IMR-90 (cell line): Measurements from ENCODE around the gene RAI2. TPM values are rescaled to one million over a fixed set of nuclear protein-coding genes. Genes with fewer than 3 reads are reported as not detected.

Source experiments
- ATAC-seq: fragments of 200-7000 bp; cut with Tn5 transposase; 2 replicates; pipeline ENCODE4 v1.9.1; 2020; ENCODE audit warnings: low read depth, mild to moderate bottlenecking, moderate library complexity
- BruUV-seq: library from RNA; stranded (reverse); fragments of 400-500 nt; replicated peaks from 2 replicates; lab custom pipeline; 2021; lab: Mats Ljungman, UMichigan
- CTCF ChIA-PET: fragments of 300-600 bp; formaldehyde crosslinking; extraction: SDS; loops from one replicate; lab custom pipeline; 2021; ENCODE audit warnings: antibody characterized with exemption; lab: Yijun Ruan, JAX
- POLR2A ChIA-PET: fragments of 300-600 bp; sonication (Branson Sonifier 250); formaldehyde crosslinking; loops from one replicate; lab custom pipeline; 2022; ENCODE audit warnings: antibody characterized with exemption; ENCODE audit not compliant: unreplicated experiment; lab: Charles Lee
- DNase-seq: peaks from one replicate; pipeline ENCODE4 v3.0.0; 2013
- H2AFZ ChIP-seq: replicated peaks from 2 replicates; pipeline ENCODE3; 2013; ENCODE audit warnings: low read length, mild to moderate bottlenecking; ENCODE audit not compliant: poor library complexity
- H2AK5ac ChIP-seq: 2 replicates; pipeline ENCODE4 v1.6.1; 2013; ENCODE audit warnings: low read depth, low read length, inconsistent platforms
- H2AK9ac ChIP-seq: replicated peaks from 2 replicates; pipeline ENCODE3; 2013; ENCODE audit warnings: mild to moderate bottlenecking, low read depth, low read length, moderate library complexity; ENCODE audit not compliant: poor library complexity
- H2BK120ac ChIP-seq: 2 replicates; pipeline ENCODE4 v1.6.1; 2013; ENCODE audit warnings: low read depth, low read length, inconsistent platforms
- H2BK15ac ChIP-seq: 3 replicates; pipeline ENCODE4 v1.6.1; 2013; ENCODE audit warnings: low read depth, low read length, inconsistent platforms
- H2BK20ac ChIP-seq: 2 replicates; pipeline ENCODE4 v1.6.1; 2013; ENCODE audit warnings: low read depth, mild to moderate bottlenecking, inconsistent platforms, low read length, moderate library complexity
- H2BK5ac ChIP-seq: 2 replicates; pipeline ENCODE4 v1.6.1; 2013; ENCODE audit warnings: mild to moderate bottlenecking, low read depth, low read length, inconsistent platforms; ENCODE audit not compliant: poor library complexity, severe bottlenecking
- H3K14ac ChIP-seq: replicated peaks from 2 replicates; pipeline ENCODE4 v1.6.1; 2013; ENCODE audit warnings: low read depth, low read length, inconsistent platforms
- H3K18ac ChIP-seq: 2 replicates; pipeline ENCODE4 v1.6.1; 2013; ENCODE audit warnings: low read depth, low read length, control low read depth
- H3K23ac ChIP-seq: 2 replicates; pipeline ENCODE4 v1.6.1; 2013; ENCODE audit warnings: low read depth, low read length, inconsistent platforms
- H3K27ac ChIP-seq: 2 replicates; pipeline ENCODE4 v1.5.1; 2013; ENCODE audit warnings: mild to moderate bottlenecking, control low read depth, low read length; ENCODE audit not compliant: insufficient read depth
- H3K27me3 ChIP-seq: 2 replicates; pipeline ENCODE4 v1.6.1; 2013; ENCODE audit warnings: low read length; ENCODE audit not compliant: control insufficient read depth, insufficient read depth
- H3K36me3 ChIP-seq: 2 replicates; pipeline ENCODE4 v1.6.1; 2013; ENCODE audit warnings: low read length, mixed read lengths; ENCODE audit not compliant: control insufficient read depth, insufficient read depth
- H3K4ac ChIP-seq: 2 replicates; pipeline ENCODE4 v1.6.1; 2013; ENCODE audit warnings: low read depth, low read length, inconsistent platforms
- H3K4me1 ChIP-seq: 2 replicates; pipeline ENCODE4 v1.6.1; 2013; ENCODE audit warnings: low read length, mixed read lengths; ENCODE audit not compliant: control insufficient read depth, insufficient read depth
- H3K4me2 ChIP-seq: 2 replicates; pipeline ENCODE4 v1.6.1; 2013; ENCODE audit warnings: low read depth, mild to moderate bottlenecking, control low read depth, low read length, moderate library complexity
- H3K4me3 ChIP-seq: 2 replicates; pipeline ENCODE4 v1.5.1; 2013; ENCODE audit warnings: low read depth, mild to moderate bottlenecking, control low read depth, low read length, moderate library complexity; ENCODE audit not compliant: insufficient read depth
- H3K56ac ChIP-seq: 2 replicates; pipeline ENCODE4 v1.6.1; 2013; ENCODE audit warnings: low read length, inconsistent platforms; ENCODE audit not compliant: insufficient read depth; ENCODE audit errors: extremely low read depth
- H3K79me1 ChIP-seq, 2 experiments: 2 replicates each; pipeline ENCODE4 v1.6.1; 2013; ENCODE audit warnings: low read length in 2 of 2, inconsistent platforms in 1 of 2, low read depth in 1 of 2
- H3K9ac ChIP-seq: 2 replicates; pipeline ENCODE4 v1.6.1; 2013; ENCODE audit warnings: low read depth, low read length, control low read depth
- H3K9me1 ChIP-seq: 2 replicates; pipeline ENCODE4 v1.6.1; 2013; ENCODE audit warnings: low read length, inconsistent platforms; ENCODE audit not compliant: insufficient read depth
- H3K9me3 ChIP-seq: 2 replicates; pipeline ENCODE4 v1.6.1; 2013; ENCODE audit warnings: low read length; ENCODE audit not compliant: control insufficient read depth, insufficient read depth
- H4K20me1 ChIP-seq: 2 replicates; pipeline ENCODE4 v1.6.1; 2013; ENCODE audit warnings: low read length, inconsistent platforms; ENCODE audit not compliant: insufficient read depth
- H4K5ac ChIP-seq: 2 replicates; pipeline ENCODE4 v1.6.1; 2013; ENCODE audit warnings: mild to moderate bottlenecking, low read depth, low read length, control low read depth
- H4K8ac ChIP-seq, 2 experiments: 2 replicates each; pipeline ENCODE4 v1.6.1; 2013; ENCODE audit warnings: low read depth in 2 of 2, low read length in 2 of 2, control low read depth in 1 of 2, inconsistent platforms in 1 of 2
- H4K91ac ChIP-seq: 2 replicates; pipeline ENCODE4 v1.6.1; 2013; ENCODE audit warnings: low read depth, low read length, inconsistent platforms; ENCODE audit not compliant: insufficient read depth
- WGBS, 2 experiments: methylation state at CpG; one replicate each; pipeline versions ENCODE4 v1.1.5 to v1.1.7; 2013; ENCODE audit warnings: missing lambda C conversion rate in 2 of 2; ENCODE audit not compliant: insufficient read length in 1 of 2; ENCODE audit errors: extremely low coverage in 2 of 2; 5-methylcytosine and 5-hydroxymethylcytosine counted together
- dilution Hi-C: fragments of 300-500 bp; cut with HindIII; formaldehyde crosslinking; loops from one replicate; pipeline ENCODE4 v1.14.3; 2018; ENCODE audit warnings: low sequenced_read_pairs; ENCODE audit not compliant: unreplicated experiment
- in situ Hi-C: fragments of 300-500 bp; cut with MboI; formaldehyde crosslinking; loops from 3 replicates; pipeline ENCODE4 v1.14.3; 2019; ENCODE audit warnings: low sequenced_read_pairs, inconsistent platforms, mixed read lengths
- intact Hi-C: fragments of 100-400 bp; cut with micrococcal nuclease; formaldehyde crosslinking; loops from 2 replicates; pipeline ENCODE4 v1.10.0; 2022
- polyA plus RNA-seq, 3 experiments: library from polyadenylated mRNA; depleted of rRNA; stranded (reverse); fragments of >200 nt; gene quantifications; 2 replicates each; pipeline ENCODE4 v1.2.3, GENCODE V29; 2012; ENCODE audit warnings: low replicate concordance in 1 of 3
- total RNA-seq: library from RNA; depleted of rRNA; stranded (reverse); fragments of >200 nt; gene quantifications from 2 replicates; pipeline ENCODE4 v1.2.3, GENCODE V29; 2012
- TF ChIP-seq, protein P1 (sequence below): fragments of 150-350 bp; IDR thresholded peaks from 2 replicates; pipeline ENCODE4 v1.6.1; 2016; ENCODE audit warnings: low read depth, mild to moderate bottlenecking, low read length, moderate library complexity, borderline replicate concordance

Gene RAI2
- total and polyA plus RNA-seq, 2 of the 4 experiments (the other 2 are of a cell fraction) = 0.07 TPM; not detected in 1

DNA sequence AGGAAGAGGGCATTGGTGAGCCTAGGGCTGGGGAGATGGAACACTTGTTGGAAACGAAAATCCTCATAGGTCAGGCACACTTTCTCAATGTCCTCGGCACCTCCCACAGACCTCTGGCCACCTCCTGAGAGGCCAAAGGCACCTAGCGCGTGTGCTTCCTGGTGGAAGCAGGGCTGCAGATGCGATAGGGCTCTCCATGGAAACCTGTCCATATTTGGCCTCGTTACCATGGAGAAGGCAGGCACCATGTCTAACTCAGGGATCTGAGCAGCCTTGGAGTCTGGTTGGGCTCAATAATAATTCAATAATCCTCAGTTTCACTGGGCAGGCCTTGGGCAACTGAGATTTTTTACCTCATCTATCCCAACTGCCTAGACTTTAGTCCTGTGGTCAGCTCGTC lies 58.3 kb downstream of the RAI2 start:
- H2BK15ac ChIP-seq = no peak overlapping the region
- ATAC-seq = no peak
- ChIA-PET POLR2A (no interaction called here), CTCF (no interaction called here)
- intact Hi-C loops = no loop called here
- TF ChIP-seq, protein P1, sequence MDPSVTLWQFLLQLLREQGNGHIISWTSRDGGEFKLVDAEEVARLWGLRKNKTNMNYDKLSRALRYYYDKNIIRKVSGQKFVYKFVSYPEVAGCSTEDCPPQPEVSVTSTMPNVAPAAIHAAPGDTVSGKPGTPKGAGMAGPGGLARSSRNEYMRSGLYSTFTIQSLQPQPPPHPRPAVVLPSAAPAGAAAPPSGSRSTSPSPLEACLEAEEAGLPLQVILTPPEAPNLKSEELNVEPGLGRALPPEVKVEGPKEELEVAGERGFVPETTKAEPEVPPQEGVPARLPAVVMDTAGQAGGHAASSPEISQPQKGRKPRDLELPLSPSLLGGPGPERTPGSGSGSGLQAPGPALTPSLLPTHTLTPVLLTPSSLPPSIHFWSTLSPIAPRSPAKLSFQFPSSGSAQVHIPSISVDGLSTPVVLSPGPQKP = no peak
- H3K23ac ChIP-seq = no peak overlapping the region
- DNase-seq = no peak
- no TSS peak for BruUV-seq
- no peak overlapping the region for H3K14ac ChIP-seq
- H3K9me1 ChIP-seq = no peaks in the 10 kb centered on the region
- H3K27me3 ChIP-seq = peaks cover 2% of the 10 kb centered on the region; the same call in 1 of the 2 replicates
- H3K79me1 ChIP-seq = no peaks in the 10 kb centered on the region
- H3K4me1 ChIP-seq = no peaks in the 10 kb centered on the region
- dilution Hi-C loops = no loop called here
- H3K27ac ChIP-seq = no peak overlapping the region
- H2BK20ac ChIP-seq = no peak overlapping the region
- no peaks in the 10 kb centered on the region for H4K20me1 ChIP-seq
- no peak overlapping the region for H4K8ac ChIP-seq
- no peak overlapping the region for H3K4ac ChIP-seq
- H3K4me2 ChIP-seq = no peak overlapping the region
- no peak overlapping the region for H2BK5ac ChIP-seq
- no peak overlapping the region for H4K91ac ChIP-seq
- H3K56ac ChIP-seq = no peak overlapping the region; the same call in 1 of the 2 replicates
- no peak overlapping the region for H2AK9ac ChIP-seq
- no peak overlapping the region for H4K5ac ChIP-seq
- in situ Hi-C loops = no loop called here
- no peak overlapping the region for H3K18ac ChIP-seq
- no peak overlapping the region for H2AK5ac ChIP-seq
- no peaks in the 10 kb centered on the region for H3K36me3 ChIP-seq
- 76% methylated on average over 3 of the region's 7 CpGs; no CpG with 5 or more reads in 1 of the 2 experiments for WGBS, 2 experiments
- H3K9me3 ChIP-seq = no peaks in the 10 kb centered on the region
- no peak overlapping the region for H2BK120ac ChIP-seq
- no peak overlapping the region for H3K4me3 ChIP-seq
- no peak overlapping the region for H2AFZ ChIP-seq
- no peak overlapping the region for H3K9ac ChIP-seq
